ENCODE data around the gene RANBP1.
A peak's percentile ranks its signal among the peaks of the same experiment; 100 is the strongest.

The RANBP1 gene

GRCh38 chr22:20130319-20130718 is 14.4 kb downstream of the RANBP1 start:
- Histone ChIP-seq H3K4me1 (peaks cover 0 to 54% (median 40%) of the 10 kb centered on the region in 4 donors), H3K27ac (peak overlapping the region; percentile 89 to 95)

GRCh38 chr22:20130731-20131596 is 15.1 kb downstream of the RANBP1 start:
- peak; percentile 84 to 94 for DNase-seq
- no peaks in the 10 kb centered on the region for H3K9me3 ChIP-seq
- peaks cover 8 to 19% (median 8%) of the 10 kb centered on the region in 3 donors for H3K36me3 ChIP-seq
- intact Hi-C loops (cut with DNase I; ENCODE audit: low total_unique reads): no loop called here
- no peaks in the 10 kb centered on the region for H3K27me3 ChIP-seq
- H3K4me1 ChIP-seq: peaks cover 0 to 60% (median 46%) of the 10 kb centered on the region in 4 donors
- H3K27ac ChIP-seq: peak overlapping the region; percentile 89 to 95
- H3K4me3 ChIP-seq: peak overlapping the region; percentile 97 to 100
- no peak for TF ChIP-seq CTCF (IDR thresholded peaks at IDR 0.05)

More at GRCh38 chr22:20130319-20130718, 14.4 kb downstream of the RANBP1 start:
- Histone ChIP-seq H3K9me3 (no peaks in the 10 kb centered on the region), H3K36me3 (peaks cover 15 to 26% (median 15%) of the 10 kb centered on the region in 3 donors), H3K27me3 (no peaks in the 10 kb centered on the region), H3K4me3 (peak overlapping the region; percentile 97 to 100)
- DNase-seq: no peak
- no peak for TF ChIP-seq CTCF (IDR thresholded peaks at IDR 0.05)
- intact Hi-C loops (cut with DNase I; ENCODE audit: low total_unique reads): no loop called here

GRCh38 chr22:20131597-20131858 is 15.6 kb downstream of the RANBP1 start, which contains the start of gene ZDHHC8:
ZDHHC8 (plus strand) TSS chr22:20131804; CDS start chr22:20131948, 144 bp downstream.
- no peak for TF ChIP-seq CTCF (IDR thresholded peaks at IDR 0.05)
- Histone ChIP-seq H3K36me3 (peaks cover 3 to 14% (median 4%) of the 10 kb centered on the region in 3 donors), H3K4me1 (peaks cover 0 to 66% (median 51%) of the 10 kb centered on the region in 4 donors), H3K9me3 (no peaks in the 10 kb centered on the region), H3K27me3 (no peaks in the 10 kb centered on the region), H3K27ac (peak within 1 kb of the TSS; percentile 89 to 95), H3K4me3 (peak within 1 kb of the TSS; percentile 97 to 100)
- DNase-seq: no peak
- intact Hi-C loops (cut with DNase I; ENCODE audit: low total_unique reads): no loop called here

GRCh38 chr22:20131859-20132685 is 16.2 kb downstream of the RANBP1 start:
- no peaks in the 10 kb centered on the region for H3K27me3 ChIP-seq
- H3K9me3 ChIP-seq: no peaks in the 10 kb centered on the region
- peaks cover 0 to 71% (median 57%) of the 10 kb centered on the region in 4 donors for H3K4me1 ChIP-seq
- H3K4me3 ChIP-seq: peak overlapping the region; percentile 97 to 100
- peaks cover 0 to 10% (median 0%) of the 10 kb centered on the region in 3 donors for H3K36me3 ChIP-seq
- DNase-seq: no peak
- H3K27ac ChIP-seq: peak overlapping the region; percentile 65 to 95
- intact Hi-C loops (cut with DNase I; ENCODE audit: low total_unique reads): no loop called here
- no peak for TF ChIP-seq CTCF (IDR thresholded peaks at IDR 0.05)

- Histone ChIP-seq H3K9me3 (no peaks in the 10 kb centered on the region), H3K4me3 (peak overlapping the region; percentile 97 to 100), H3K27me3 (no peaks in the 10 kb centered on the region), H3K36me3 (peaks cover 0 to 3% (median 0%) of the 10 kb centered on the region in 3 donors), H3K27ac (peak overlapping the region; percentile 65 to 95), H3K4me1 (peaks cover 4 to 78% (median 64%) of the 10 kb centered on the region in 4 donors)
- no peak for DNase-seq
- intact Hi-C loops (cut with DNase I; ENCODE audit: low total_unique reads): no loop called here
- TF ChIP-seq CTCF (IDR thresholded peaks at IDR 0.05): no peak
These were observed 16.9 kb downstream of the RANBP1 start for GRCh38 chr22:20132686-20133246.
